Left hindlimb (tissue), 1 donor: ENCODE measurements around the gene SLC66A3.

Source experiments
- DNase-seq: peaks from one replicate; pipeline ENCODE4 v3.0.0-alpha.2; 2018

SLC66A3 gene

DNA sequence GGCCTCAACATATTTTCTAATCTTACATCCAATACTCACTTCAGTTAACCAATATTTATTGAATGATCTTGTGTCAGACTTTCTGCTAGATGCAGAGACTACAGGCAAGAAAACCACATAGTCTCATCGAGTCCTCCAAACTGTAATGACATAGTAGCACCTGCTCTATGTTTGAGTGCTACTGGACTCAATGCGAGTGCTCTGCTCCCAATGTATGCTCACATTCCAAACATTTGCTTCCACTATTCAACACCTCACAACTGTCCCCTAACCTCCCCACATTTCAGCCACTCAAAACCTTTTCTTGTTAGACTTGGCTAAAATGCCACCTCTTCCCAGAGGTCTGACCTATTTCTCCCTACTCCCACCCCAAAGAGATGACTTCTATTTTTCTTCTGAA is 65.2 kb downstream of the SLC66A3 start:
- DNase-seq: no peak

DNA sequence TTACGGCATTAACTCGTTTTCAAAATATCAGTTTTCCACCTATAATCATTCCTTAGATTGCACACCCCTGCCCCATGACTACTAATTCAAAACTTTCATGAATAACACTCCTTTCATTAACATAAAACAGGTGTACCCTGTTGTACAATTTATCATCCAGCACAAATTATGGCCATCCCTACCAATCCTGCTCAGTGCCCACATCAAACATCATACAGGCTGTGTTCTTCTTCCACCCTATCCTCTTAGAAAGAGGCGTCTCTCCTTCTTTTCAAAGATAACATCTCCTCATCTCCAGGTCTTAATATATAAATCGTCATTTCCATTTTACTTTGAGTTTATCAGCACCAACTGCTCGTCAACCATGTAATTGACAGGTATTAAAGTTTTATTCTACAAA is 67.6 kb downstream of the SLC66A3 start:
- no peak for DNase-seq

DNA sequence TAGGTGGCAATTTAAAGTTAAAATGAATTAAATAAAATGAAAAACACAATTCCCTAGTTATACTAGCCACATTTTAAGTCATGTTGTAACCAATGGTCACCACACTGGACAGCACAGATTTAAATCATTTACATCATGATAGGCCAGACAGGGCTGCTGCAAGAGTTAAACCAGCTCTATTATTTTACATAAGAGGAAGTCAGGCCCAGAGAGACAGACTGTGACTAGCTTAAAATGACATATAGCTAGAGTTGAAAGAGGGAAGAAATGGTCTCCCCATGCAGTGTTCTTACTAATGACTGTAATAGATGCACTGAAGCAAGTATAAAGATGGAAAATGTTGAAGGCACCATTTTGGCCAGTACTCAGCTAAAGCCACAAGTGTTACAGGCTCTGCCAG is 69.6 kb downstream of the SLC66A3 start:
- no peak for DNase-seq

DNA sequence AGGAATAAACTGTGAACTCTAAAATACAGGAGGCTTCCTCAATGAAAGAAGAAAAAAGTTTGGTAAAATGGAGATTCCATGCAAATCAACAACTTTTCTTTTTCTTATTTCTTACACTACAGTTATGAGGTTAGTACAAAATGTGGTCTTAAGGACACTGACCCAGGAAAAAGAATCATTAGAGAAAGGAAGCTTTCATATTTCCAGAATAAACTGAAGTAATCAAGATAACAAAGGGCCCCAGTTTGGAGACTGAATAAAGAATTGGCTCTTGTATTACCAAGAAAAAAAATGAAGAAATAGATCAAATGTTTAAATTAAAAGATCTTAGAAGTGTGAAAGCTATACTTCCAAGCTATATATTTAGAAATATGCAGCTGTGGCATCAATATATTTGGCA is 72.3 kb downstream of the SLC66A3 start:
- DNase-seq: no peak
